IPS-18c (cell line): ENCODE measurements around the gene PACRG.

ENCODE experiments used
- H3K4me3 ChIP-seq: 2 replicates; pipeline ENCODE4 v1.7.0; 2013; ENCODE audit warnings: low read depth, mild to moderate bottlenecking, low read length, moderate library complexity; ENCODE audit not compliant: insufficient read depth
- H3K9me3 ChIP-seq: one replicate; pipeline ENCODE4 v1.6.1; 2013; ENCODE audit warnings: mild to moderate bottlenecking, low read length, moderate library complexity; ENCODE audit not compliant: control insufficient read depth, insufficient read depth

Gene PACRG

GRCh38 chr6:162940426-162940825 is 212.7 kb downstream of the PACRG start:
- H3K4me3 ChIP-seq = no peak overlapping the region
- H3K9me3 ChIP-seq = no peaks in the 10 kb centered on the region

DNA sequence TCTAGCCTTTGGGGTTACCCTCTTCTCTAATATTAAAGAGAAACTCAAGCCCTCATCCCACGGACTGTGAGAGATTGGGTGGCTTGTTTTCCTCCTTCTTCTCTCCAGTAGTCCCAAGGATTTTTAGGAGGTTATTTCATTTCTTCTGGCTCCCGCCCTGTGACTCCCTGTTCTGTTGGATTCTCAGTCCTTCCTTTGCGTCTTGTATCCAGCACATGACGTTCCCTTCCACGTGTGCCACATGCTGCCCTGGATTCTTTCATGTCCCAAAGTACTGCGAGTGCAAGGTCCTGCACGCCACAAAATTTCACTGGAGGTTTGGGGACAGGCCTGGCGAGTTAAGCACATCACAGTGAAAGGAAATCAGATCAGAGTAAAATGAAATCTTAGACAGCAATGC is 213.4 kb downstream of the PACRG start:
- H3K9me3 ChIP-seq = no peaks in the 10 kb centered on the region
- no peak overlapping the region for H3K4me3 ChIP-seq

GRCh38 chr6:162942866-162943265 is 215.1 kb downstream of the PACRG start:
- Histone ChIP-seq H3K9me3 (no peaks in the 10 kb centered on the region), H3K4me3 (no peak overlapping the region)

DNA sequence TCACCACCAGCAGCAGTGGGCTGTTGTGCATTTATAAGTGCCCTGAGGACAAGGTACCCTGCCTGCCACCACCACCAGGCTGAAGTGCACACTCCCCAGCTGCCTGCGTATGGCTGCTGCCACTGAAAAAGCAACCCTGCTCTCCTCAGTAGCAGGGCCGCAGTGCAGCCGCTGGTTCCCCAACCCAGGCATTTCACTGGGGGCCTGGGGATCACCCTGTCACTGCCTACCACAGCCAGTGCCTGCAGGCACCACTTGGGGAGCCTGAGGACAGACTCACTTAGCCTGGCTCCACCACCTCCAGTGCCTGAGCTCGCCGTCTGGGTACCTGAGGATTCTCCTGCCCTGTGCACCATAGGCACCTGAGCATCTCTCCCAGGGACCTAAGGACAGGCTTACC is 215.6 kb downstream of the PACRG start:
- Histone ChIP-seq H3K9me3 (no peaks in the 10 kb centered on the region), H3K4me3 (no peak overlapping the region)

DNA sequence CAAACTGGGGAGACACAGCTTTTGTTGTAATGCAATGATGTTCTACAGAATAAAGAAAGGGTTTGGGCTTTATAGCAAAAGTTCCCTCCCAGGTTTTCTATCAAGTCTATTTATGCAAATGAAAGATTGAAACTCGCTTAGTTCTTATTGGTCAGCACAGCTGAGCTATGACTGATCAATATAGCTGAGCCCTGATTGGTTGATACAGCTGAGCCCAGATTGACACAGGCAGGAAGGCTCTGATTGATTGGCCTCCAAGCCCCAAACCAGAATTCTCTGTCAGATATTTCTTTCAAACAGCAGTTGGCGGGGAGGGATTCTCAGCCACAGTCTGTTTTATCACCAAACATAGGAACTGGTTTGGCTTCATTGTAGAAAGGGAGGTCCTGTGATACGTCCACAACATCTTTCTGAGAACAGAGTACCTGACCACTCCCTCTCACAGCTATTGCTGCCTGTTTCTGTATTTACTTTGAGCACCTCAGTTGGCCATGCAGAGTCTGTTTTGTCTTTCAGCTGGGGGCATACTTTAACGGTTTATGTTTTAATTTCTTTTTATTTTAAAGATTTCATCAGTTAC is 223.5 kb downstream of the PACRG start:
- Histone ChIP-seq H3K4me3 (no peak overlapping the region), H3K9me3 (no peaks in the 10 kb centered on the region)

GRCh38 chr6:162952423-162952822 is 224.6 kb downstream of the PACRG start:
- H3K4me3 ChIP-seq = no peak overlapping the region
- no peaks in the 10 kb centered on the region for H3K9me3 ChIP-seq

DNA sequence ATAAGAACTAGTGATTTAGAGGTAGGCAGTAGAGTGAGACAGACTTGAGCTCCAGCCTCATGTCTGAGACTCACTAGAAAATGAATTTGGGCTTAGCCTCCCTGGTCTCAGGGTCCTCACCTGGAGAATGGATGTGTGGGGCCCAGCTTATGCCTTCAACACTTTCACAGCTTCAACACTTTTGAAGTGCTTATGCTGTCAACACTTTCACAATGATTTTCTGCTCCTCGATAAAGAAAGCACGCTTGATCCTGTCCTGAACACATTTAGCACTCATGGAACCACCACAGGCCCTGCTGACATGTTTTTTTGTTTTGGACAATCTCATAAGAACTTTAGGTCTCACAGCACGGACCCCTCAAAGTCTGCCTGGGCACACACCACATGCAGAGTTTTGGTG is 229.3 kb downstream of the PACRG start:
- Histone ChIP-seq H3K9me3 (no peaks in the 10 kb centered on the region), H3K4me3 (no peak overlapping the region)

GRCh38 chr6:162960679-162961457 is 233.1 kb downstream of the PACRG start:
- H3K9me3 ChIP-seq = no peaks in the 10 kb centered on the region
- H3K4me3 ChIP-seq = no peak overlapping the region

DNA sequence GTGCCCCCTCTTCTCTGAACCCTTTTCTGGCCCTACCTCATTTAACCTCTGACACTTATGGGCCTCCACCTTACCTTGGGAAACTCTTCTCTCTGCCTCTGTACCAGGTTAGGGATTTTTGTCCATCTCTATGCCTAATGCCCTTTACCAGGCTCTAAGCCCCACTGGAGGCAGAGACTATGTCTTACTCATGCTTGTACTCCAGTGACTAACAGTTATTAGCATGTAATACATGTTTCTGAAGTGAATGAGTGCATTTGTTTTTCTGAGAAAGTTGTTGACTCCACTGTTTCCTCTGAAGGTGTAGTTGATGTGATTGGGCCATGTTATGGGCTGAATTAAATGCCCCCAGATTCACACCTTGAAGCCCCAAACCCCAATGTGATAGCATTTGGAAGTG is 234.3 kb downstream of the PACRG start:
- Histone ChIP-seq H3K9me3 (no peaks in the 10 kb centered on the region), H3K4me3 (no peak overlapping the region)

DNA sequence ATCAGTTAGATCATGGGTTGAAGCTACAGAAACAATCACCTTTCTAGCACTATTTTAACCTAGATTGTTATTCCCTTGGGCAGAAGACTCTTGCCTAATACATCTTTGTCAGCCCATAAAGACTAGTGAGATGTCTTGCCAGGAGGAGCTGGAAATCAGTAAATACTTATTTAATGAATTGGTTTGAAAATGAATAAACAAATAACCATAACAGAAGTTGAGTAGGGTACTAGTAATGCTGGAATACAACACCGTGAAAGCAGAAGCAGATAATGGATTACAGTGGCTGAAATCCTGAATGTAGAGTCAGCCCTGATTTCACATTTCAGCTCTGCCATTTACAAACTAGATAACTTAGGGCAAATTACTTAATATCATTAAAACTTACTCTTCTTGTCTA is 236.1 kb downstream of the PACRG start:
- no peak overlapping the region for H3K4me3 ChIP-seq

DNA sequence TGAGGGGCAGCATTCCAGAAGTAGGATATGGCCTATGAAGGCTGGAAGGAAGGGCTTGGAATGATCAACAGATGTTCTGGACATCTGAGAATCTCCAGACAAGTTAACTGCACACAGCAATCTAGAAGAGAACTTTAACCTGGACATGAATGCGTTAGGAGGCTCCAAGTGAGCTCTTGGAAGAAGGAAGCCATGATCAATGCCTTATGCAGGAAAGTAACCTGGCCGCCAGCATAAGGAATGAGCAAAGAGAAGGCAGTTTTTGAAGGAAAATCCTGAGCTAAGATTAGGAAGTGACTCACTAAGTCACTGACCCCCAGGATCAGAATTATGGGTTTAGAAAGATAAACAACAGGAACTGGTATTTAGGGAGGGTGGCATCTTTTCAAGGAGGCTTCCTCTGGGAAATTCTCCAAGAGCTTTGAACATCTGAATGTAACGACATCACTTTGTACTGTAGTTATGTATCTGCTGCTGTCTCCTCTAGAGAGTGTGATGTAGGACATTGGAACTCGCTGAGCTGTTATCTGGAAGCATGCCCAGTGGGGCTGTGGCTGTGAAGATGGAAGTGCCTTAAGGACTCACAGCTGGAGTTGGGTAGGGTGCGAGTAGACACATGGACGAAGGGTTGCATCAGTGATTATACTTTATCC is 236.8 kb downstream of the PACRG start:
- H3K9me3 ChIP-seq = no peaks in the 10 kb centered on the region
- H3K4me3 ChIP-seq = no peak overlapping the region

More for the DNA sequence above, 236.1 kb downstream of the PACRG start:
- H3K9me3 ChIP-seq = no peaks in the 10 kb centered on the region

DNA sequence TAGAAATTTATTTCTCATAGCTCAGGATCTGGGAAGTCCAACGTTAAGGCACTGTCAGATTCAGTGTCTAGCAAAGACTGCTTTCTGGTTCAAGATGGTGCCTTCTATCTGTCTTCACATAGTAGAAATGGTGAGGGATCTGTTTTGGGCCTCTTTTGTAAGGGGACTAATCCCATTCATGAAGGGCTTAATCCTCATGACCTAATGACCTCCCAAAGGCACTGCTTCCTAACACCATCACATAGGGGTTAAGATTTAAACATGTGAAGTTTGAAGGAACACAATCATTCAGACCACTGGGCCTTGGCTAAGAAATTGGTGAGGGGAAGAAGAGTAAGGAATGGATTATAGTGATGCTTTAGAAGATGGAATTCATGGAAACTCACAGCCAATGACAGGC is 237.6 kb downstream of the PACRG start:
- Histone ChIP-seq H3K9me3 (peaks cover 3% of the 10 kb centered on the region), H3K4me3 (no peak overlapping the region)

DNA sequence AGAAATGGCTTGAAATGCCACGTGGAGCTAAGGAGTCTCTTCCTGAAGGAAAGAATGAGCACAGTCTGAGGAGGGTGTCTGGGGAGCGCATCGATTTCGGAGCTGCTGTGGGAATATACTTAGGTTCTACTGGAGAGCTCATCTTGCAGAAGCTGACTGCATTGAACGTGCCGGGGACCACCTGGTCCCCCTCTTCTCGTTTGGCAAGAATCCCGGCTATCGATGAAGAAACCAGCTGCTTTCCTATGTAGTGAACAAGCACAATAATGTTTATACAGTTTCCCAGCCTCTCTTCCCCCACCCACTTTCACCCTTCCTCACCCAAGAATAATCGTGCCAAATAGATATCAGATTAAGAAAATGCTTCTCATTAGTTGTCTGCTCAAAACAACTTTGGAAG is 242.5 kb downstream of the PACRG start:
- Histone ChIP-seq H3K4me3 (no peak overlapping the region), H3K9me3 (peaks cover 3% of the 10 kb centered on the region)

DNA sequence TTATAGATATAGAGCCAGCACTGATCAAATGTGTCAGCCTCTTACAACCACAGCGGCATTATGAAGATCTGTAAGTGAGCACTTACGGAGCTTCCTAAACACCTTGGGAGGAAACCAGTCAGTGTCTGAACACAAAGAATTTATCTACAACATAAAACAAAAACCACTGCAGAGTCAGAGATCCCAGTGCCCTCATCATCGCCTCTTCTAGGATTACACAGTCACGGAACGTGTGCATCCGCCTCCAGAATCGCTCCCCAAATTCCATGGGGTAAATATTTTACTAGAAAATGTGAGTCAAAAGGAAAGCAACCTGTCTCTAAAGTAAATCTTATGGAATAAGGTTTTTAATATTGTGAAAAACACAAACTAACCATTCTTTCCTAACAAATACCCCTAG is 243.6 kb downstream of the PACRG start:
- Histone ChIP-seq H3K4me3 (no peak overlapping the region), H3K9me3 (peaks cover 3% of the 10 kb centered on the region)

DNA sequence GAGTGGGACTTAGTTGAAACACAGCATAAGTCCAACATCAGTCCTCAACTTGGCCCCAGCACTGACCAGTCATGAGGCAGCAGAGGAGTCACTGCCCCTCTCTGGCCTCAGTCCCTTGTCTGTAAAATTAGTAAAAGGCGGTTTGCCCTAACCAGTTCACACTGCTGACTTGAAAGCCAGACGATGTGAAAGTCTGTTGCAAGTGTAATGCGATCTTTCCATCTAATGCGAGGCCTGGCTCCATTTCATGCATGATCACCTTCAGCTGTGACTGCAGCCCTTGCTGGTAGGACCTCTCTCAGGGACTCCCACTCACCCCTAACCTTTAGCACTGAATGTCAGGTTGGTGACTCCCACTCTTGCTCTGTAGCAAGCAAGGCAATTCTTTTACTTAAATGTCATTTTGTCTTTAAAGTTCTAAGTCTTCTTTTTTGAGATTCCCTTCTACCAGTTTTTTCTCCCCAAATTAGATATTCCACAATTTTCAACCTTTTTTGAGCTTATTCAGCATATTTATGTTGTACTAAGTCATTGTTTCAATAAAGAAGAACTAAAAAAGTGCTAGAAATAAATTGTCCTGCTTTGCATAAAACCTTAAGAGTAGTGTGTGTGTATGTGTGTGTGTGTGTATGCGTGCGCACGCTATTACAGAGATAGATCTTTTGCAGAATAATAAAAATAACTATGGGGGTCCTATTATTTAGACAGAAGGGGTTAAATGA is 245.5 kb downstream of the PACRG start:
- Histone ChIP-seq H3K9me3 (peaks cover 3% of the 10 kb centered on the region), H3K4me3 (no peak overlapping the region)

DNA sequence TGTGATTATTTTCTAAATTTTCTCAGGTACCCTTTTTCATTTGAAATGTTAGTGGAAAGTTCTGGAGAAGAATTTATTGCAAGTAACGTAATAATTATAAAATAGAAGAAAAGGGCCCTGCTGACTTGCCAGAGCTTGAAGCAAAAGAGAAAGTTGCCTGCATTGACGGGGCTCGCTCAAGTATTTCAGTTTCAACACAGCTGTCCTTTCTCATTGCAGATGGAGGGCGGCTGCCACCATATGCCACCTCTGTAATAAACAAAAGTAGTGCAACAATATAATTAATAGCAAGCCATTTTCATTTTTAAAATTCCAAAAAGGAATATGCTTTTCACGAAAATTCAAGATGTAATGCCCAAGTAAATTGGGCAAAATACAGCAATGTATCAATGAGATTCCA is 246.2 kb downstream of the PACRG start:
- Histone ChIP-seq H3K4me3 (no peak overlapping the region), H3K9me3 (peaks cover 3% of the 10 kb centered on the region)

DNA sequence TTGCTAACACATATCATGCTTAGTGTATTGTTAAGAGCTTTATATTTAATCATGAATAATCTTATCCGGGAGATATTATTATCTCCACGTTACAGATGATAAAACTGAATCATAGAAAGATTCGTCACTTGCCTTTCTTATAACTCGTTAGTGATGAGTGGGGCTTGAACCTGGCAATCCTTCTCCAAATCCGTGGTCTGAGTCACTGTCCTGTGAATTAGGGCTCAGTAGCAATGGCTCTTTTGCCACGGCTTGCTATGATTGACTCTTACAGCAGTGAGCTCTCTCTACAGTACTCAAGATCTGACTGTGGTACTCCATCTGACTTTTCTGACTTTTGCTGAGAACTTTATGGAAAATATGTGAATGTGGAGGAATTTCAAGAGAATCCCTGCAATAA is 246.9 kb downstream of the PACRG start:
- H3K4me3 ChIP-seq = no peak overlapping the region
- peaks cover 3% of the 10 kb centered on the region for H3K9me3 ChIP-seq

- Histone ChIP-seq H3K9me3 (no peaks in the 10 kb centered on the region), H3K4me3 (no peak overlapping the region)
These were observed 248.4 kb downstream of the PACRG start for GRCh38 chr6:162976141-162976540.
